ENCODE measurements around the gene HEXD.
"Not testable (repeated sequence)": the region's sequence is repeated elsewhere in the genome, so short reads cannot be mapped to it uniquely, and the experiment has no call there.

The HEXD gene

GRCh38 chr17:82418001-82418986, at the start of gene HEXD, which contains the start of gene OGFOD3:
HEXD (plus strand) TSS chr17:82418347; CDS start chr17:82419800, 1,453 bp downstream.
OGFOD3 (minus strand) TSS chr17:82418586; CDS start chr17:82418485, 101 bp downstream.
- peak; percentile 73 for DNase-seq (ENCODE audit: low read depth)

- DNase-seq (ENCODE audit: low read depth): no peak
These were observed 48.9 kb upstream of the HEXD start for GRCh38 chr17:82369211-82369610.

- DNase-seq (ENCODE audit: low read depth): no peak
These were observed 47.4 kb upstream of the HEXD start for GRCh38 chr17:82370471-82371332.

- DNase-seq (ENCODE audit: low read depth): no peak
These were observed 46.6 kb upstream of the HEXD start, which contains the start of gene UTS2R for GRCh38 chr17:82371333-82372248. UTS2R (plus strand) TSS chr17:82371765; CDS start chr17:82374325, 2,560 bp downstream.

GRCh38 chr17:82372249-82373071, 45.7 kb upstream of the HEXD start:
- DNase-seq (ENCODE audit: low read depth): no peak

- not testable (repeated sequence) for DNase-seq (ENCODE audit: low read depth)
These were observed 45.1 kb upstream of the HEXD start for GRCh38 chr17:82373072-82373452.

DNA sequence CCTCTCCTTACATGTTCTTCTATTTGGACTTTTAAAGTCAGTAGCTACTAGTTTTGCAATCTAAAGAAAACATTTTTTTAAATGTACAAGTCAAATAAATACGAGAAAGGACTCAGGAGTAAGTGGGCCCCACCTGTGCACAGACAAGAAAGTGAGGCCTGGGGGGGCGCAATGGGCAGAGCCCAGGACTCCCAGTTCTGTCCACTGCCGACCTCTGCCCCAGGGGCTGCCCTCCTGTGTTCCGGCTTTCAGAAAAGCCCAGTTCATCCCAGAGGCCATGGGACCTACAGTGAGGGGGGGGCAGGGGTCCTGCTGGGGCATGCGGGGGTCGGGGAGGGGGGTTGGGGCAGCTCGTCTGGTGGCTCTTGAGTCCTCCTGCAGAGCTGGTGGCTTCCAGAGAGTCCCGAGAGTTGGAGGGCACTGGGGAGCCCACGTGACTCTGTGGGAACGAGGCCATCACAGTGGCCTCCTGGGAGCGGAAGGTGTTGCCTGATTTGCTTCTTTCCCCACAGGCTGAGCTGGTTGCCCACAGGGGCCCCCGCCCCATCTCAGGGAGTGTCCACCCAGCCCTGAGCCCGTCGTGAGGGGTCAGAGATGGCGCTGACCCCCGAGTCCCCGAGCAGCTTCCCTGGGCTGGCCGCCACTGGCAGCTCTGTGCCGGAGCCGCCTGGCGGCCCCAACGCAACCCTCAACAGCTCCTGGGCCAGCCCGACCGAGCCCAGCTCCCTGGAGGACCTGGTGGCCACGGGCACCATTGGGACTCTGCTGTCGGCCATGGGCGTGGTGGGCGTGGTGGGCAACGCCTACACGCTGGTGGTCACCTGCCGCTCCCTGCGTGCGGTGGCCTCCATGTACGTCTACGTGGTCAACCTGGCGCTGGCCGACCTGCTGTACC, 44.2 kb upstream of the HEXD start:
- no peak for DNase-seq (ENCODE audit: low read depth)

DNA sequence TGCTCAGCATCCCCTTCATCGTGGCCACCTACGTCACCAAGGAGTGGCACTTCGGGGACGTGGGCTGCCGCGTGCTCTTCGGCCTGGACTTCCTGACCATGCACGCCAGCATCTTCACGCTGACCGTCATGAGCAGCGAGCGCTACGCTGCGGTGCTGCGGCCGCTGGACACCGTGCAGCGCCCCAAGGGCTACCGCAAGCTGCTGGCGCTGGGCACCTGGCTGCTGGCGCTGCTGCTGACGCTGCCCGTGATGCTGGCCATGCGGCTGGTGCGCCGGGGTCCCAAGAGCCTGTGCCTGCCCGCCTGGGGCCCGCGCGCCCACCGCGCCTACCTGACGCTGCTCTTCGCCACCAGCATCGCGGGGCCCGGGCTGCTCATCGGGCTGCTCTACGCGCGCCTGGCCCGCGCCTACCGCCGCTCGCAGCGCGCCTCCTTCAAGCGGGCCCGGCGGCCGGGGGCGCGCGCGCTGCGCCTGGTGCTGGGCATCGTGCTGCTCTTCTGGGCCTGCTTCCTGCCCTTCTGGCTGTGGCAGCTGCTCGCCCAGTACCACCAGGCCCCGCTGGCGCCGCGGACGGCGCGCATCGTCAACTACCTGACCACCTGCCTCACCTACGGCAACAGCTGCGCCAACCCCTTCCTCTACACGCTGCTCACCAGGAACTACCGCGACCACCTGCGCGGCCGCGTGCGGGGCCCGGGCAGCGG, 43.4 kb upstream of the HEXD start:
- DNase-seq (ENCODE audit: low read depth): no peak

GRCh38 chr17:82375359-82376041, 42.6 kb upstream of the HEXD start:
- DNase-seq (ENCODE audit: low read depth): no peak

DNA sequence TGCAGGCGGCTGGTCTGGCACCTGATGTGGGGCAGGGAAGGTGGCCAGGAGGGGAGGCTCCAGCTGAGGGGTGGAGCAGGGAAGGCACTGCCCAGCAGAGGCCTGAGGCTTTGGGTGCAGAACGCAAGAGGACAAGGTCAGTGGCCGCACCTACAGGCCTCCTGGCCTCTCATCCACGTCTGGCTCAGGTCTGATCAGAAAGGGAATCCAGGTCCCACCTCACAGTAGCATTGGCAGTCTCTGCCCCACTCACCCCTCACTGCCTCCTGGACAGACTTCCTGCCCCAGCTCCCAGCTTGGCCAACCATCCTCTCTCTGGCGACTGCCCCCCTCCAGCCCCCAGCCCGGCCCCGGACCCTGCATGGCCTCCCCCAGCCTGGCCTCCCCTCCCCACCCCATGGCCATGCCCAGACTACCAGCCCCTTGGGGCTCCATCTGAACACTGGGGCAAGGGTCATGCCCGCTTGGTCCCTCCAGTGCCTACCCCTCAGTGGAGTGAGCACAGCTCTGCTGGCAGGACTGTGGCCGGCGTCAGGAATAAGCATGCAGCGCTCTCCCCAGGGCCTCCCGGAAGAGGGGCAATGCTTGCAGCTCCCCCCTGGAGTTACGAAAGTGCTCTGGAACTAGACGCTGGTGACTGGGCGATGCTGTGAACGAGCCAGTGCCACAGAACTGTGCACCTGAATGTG, 42.0 kb upstream of the HEXD start:
- no peak for DNase-seq (ENCODE audit: low read depth)

DNA sequence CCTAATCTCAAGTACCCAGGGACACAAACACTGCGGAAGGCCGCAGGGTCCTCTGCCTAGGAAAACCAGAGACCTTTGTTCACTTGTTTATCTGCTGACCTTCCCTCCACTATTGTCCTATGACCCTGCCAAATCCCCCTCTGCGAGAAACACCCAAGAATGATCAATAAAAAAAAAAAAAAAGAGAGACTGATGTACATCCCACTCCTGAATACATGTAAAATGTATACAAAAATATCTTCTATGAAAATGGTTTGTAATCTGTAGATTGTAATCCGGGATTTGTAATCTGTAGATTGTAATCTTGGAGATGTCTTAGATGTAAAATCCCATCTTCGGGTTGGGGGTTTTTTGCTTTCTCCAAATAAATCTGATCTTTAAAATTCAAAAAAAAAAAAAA, 40.9 kb upstream of the HEXD start:
- not testable (repeated sequence) for DNase-seq (ENCODE audit: low read depth)

DNA sequence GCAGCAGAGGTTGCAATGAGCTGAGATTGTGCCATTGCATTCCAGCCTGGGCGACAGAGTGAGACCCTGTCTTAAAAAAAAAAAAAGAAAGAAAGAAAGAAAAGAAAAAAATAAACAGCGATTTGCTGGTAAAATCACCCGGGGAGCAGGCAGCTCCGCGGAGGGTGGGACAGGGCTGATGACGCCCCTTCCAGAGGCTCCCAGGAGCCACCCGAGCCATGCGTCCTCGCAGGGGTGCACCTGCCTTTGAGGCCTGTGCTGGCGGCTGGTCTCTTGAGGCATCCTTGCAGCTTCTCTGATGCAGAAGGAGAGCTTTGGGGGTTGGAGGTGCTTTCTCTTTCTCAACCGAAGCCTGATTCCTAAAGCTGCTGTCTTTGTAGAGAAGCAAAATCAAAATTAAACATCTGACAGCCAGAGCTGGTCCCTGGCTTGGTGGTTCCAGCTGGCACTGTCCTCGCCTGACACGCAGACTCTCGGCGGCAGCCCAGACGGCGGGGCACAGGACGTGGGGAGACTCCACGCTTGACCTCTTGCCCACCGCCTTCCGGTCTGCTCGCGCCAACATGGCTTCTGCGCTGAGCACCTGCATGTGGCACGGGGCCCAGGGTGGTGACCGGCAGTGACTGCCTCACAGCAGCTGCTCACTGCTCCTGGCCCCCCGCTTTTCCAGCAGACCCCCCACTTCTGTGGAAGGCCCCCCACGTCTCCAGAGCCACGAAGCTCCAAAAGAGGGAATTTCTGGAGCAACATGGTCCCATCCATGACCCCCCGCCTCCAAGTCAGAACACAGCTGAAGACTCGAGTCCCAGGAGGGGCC, 40.0 kb upstream of the HEXD start:
- no peak for DNase-seq (ENCODE audit: low read depth)

GRCh38 chr17:82378741-82379021, 39.5 kb upstream of the HEXD start:
- DNase-seq (ENCODE audit: low read depth): no peak

GRCh38 chr17:82380860-82381702, 37.1 kb upstream of the HEXD start:
- no peak for DNase-seq (ENCODE audit: low read depth)

GRCh38 chr17:82381703-82382009, 36.5 kb upstream of the HEXD start:
- DNase-seq (ENCODE audit: low read depth): not testable (repeated sequence)
